IMR-90 (cell line): ENCODE results near the gene VPS4B. TPM values are rescaled to one million over a fixed set of nuclear protein-coding genes. Genes with fewer than 3 reads are reported as not detected.

ENCODE experiments used
- ATAC-seq: fragments of 200-7000 bp; cut with Tn5 transposase; 2 replicates; pipeline ENCODE4 v1.9.1; 2020; ENCODE audit warnings: low read depth, mild to moderate bottlenecking, moderate library complexity
- BruUV-seq: library from RNA; stranded (reverse); fragments of 400-500 nt; replicated peaks from 2 replicates; lab custom pipeline; 2021; lab: Mats Ljungman, UMichigan
- CTCF ChIA-PET: fragments of 300-600 bp; formaldehyde crosslinking; extraction: SDS; loops from one replicate; lab custom pipeline; 2021; ENCODE audit warnings: antibody characterized with exemption; lab: Yijun Ruan, JAX
- POLR2A ChIA-PET: fragments of 300-600 bp; sonication (Branson Sonifier 250); formaldehyde crosslinking; loops from one replicate; lab custom pipeline; 2022; ENCODE audit warnings: antibody characterized with exemption; ENCODE audit not compliant: unreplicated experiment; lab: Charles Lee
- DNase-seq: peaks from one replicate; pipeline ENCODE4 v3.0.0; 2013
- H2AFZ ChIP-seq: replicated peaks from 2 replicates; pipeline ENCODE3; 2013; ENCODE audit warnings: low read length, mild to moderate bottlenecking; ENCODE audit not compliant: poor library complexity
- H2AK5ac ChIP-seq: 2 replicates; pipeline ENCODE4 v1.6.1; 2013; ENCODE audit warnings: low read depth, low read length, inconsistent platforms
- H2AK9ac ChIP-seq: replicated peaks from 2 replicates; pipeline ENCODE3; 2013; ENCODE audit warnings: mild to moderate bottlenecking, low read depth, low read length, moderate library complexity; ENCODE audit not compliant: poor library complexity
- H2BK120ac ChIP-seq: 2 replicates; pipeline ENCODE4 v1.6.1; 2013; ENCODE audit warnings: low read depth, low read length, inconsistent platforms
- H2BK15ac ChIP-seq: 3 replicates; pipeline ENCODE4 v1.6.1; 2013; ENCODE audit warnings: low read depth, low read length, inconsistent platforms
- H2BK20ac ChIP-seq: 2 replicates; pipeline ENCODE4 v1.6.1; 2013; ENCODE audit warnings: low read depth, mild to moderate bottlenecking, inconsistent platforms, low read length, moderate library complexity
- H2BK5ac ChIP-seq: 2 replicates; pipeline ENCODE4 v1.6.1; 2013; ENCODE audit warnings: mild to moderate bottlenecking, low read depth, low read length, inconsistent platforms; ENCODE audit not compliant: poor library complexity, severe bottlenecking
- H3K14ac ChIP-seq: replicated peaks from 2 replicates; pipeline ENCODE4 v1.6.1; 2013; ENCODE audit warnings: low read depth, low read length, inconsistent platforms
- H3K18ac ChIP-seq: 2 replicates; pipeline ENCODE4 v1.6.1; 2013; ENCODE audit warnings: low read depth, low read length, control low read depth
- H3K23ac ChIP-seq: 2 replicates; pipeline ENCODE4 v1.6.1; 2013; ENCODE audit warnings: low read depth, low read length, inconsistent platforms
- H3K27ac ChIP-seq: 2 replicates; pipeline ENCODE4 v1.5.1; 2013; ENCODE audit warnings: mild to moderate bottlenecking, control low read depth, low read length; ENCODE audit not compliant: insufficient read depth
- H3K27me3 ChIP-seq: 2 replicates; pipeline ENCODE4 v1.6.1; 2013; ENCODE audit warnings: low read length; ENCODE audit not compliant: control insufficient read depth, insufficient read depth
- H3K36me3 ChIP-seq: 2 replicates; pipeline ENCODE4 v1.6.1; 2013; ENCODE audit warnings: low read length, mixed read lengths; ENCODE audit not compliant: control insufficient read depth, insufficient read depth
- H3K4ac ChIP-seq: 2 replicates; pipeline ENCODE4 v1.6.1; 2013; ENCODE audit warnings: low read depth, low read length, inconsistent platforms
- H3K4me1 ChIP-seq: 2 replicates; pipeline ENCODE4 v1.6.1; 2013; ENCODE audit warnings: low read length, mixed read lengths; ENCODE audit not compliant: control insufficient read depth, insufficient read depth
- H3K4me2 ChIP-seq: 2 replicates; pipeline ENCODE4 v1.6.1; 2013; ENCODE audit warnings: low read depth, mild to moderate bottlenecking, control low read depth, low read length, moderate library complexity
- H3K4me3 ChIP-seq: 2 replicates; pipeline ENCODE4 v1.5.1; 2013; ENCODE audit warnings: low read depth, mild to moderate bottlenecking, control low read depth, low read length, moderate library complexity; ENCODE audit not compliant: insufficient read depth
- H3K56ac ChIP-seq: 2 replicates; pipeline ENCODE4 v1.6.1; 2013; ENCODE audit warnings: low read length, inconsistent platforms; ENCODE audit not compliant: insufficient read depth; ENCODE audit errors: extremely low read depth
- H3K79me1 ChIP-seq, 2 experiments: 2 replicates each; pipeline ENCODE4 v1.6.1; 2013; ENCODE audit warnings: low read length in 2 of 2, inconsistent platforms in 1 of 2, low read depth in 1 of 2
- H3K9ac ChIP-seq: 2 replicates; pipeline ENCODE4 v1.6.1; 2013; ENCODE audit warnings: low read depth, low read length, control low read depth
- H3K9me1 ChIP-seq: 2 replicates; pipeline ENCODE4 v1.6.1; 2013; ENCODE audit warnings: low read length, inconsistent platforms; ENCODE audit not compliant: insufficient read depth
- H3K9me3 ChIP-seq: 2 replicates; pipeline ENCODE4 v1.6.1; 2013; ENCODE audit warnings: low read length; ENCODE audit not compliant: control insufficient read depth, insufficient read depth
- H4K20me1 ChIP-seq: 2 replicates; pipeline ENCODE4 v1.6.1; 2013; ENCODE audit warnings: low read length, inconsistent platforms; ENCODE audit not compliant: insufficient read depth
- H4K5ac ChIP-seq: 2 replicates; pipeline ENCODE4 v1.6.1; 2013; ENCODE audit warnings: mild to moderate bottlenecking, low read depth, low read length, control low read depth
- H4K8ac ChIP-seq, 2 experiments: 2 replicates each; pipeline ENCODE4 v1.6.1; 2013; ENCODE audit warnings: low read depth in 2 of 2, low read length in 2 of 2, control low read depth in 1 of 2, inconsistent platforms in 1 of 2
- H4K91ac ChIP-seq: 2 replicates; pipeline ENCODE4 v1.6.1; 2013; ENCODE audit warnings: low read depth, low read length, inconsistent platforms; ENCODE audit not compliant: insufficient read depth
- BHLHE40 ChIP-seq: fragments of 150-350 bp; IDR thresholded peaks from 2 replicates; pipeline ENCODE4 v1.6.1; 2016; ENCODE audit warnings: mild to moderate bottlenecking, low read depth, low read length
- CEBPB ChIP-seq: IDR thresholded peaks from 2 replicates; pipeline ENCODE4 v1.6.1; 2012; ENCODE audit warnings: low read depth, low read length, improper control_type of control experiment
- CHD1 ChIP-seq: IDR thresholded peaks from 2 replicates; pipeline ENCODE4 v1.6.1; 2012; ENCODE audit warnings: low read depth, low read length, improper control_type of control experiment
- MAFK ChIP-seq: IDR thresholded peaks from 2 replicates; pipeline ENCODE4 v1.6.1; 2012; ENCODE audit warnings: low read depth, low read length, improper control_type of control experiment
- MAZ ChIP-seq: IDR thresholded peaks from 2 replicates; pipeline ENCODE4 v1.6.1; 2012; ENCODE audit warnings: low read depth, mild to moderate bottlenecking, low read length, improper control_type of control experiment, moderate library complexity, borderline replicate concordance
- MXI1 ChIP-seq: IDR thresholded peaks from 2 replicates; pipeline ENCODE4 v1.6.1; 2012; ENCODE audit warnings: low read depth, mild to moderate bottlenecking, low read length, moderate library complexity, borderline replicate concordance
- NFE2L2 ChIP-seq: fragments of 150-350 bp; IDR thresholded peaks from 2 replicates; pipeline ENCODE4 v1.6.1; 2016; ENCODE audit warnings: low read depth, mild to moderate bottlenecking, low read length
- POLR2A ChIP-seq: IDR thresholded peaks from 2 replicates; pipeline ENCODE4 v1.6.1; 2012; ENCODE audit warnings: mild to moderate bottlenecking, low read depth, low read length
- RCOR1 ChIP-seq: IDR thresholded peaks from 2 replicates; pipeline ENCODE4 v1.6.1; 2012; ENCODE audit warnings: mild to moderate bottlenecking, low read length, improper control_type of control experiment; ENCODE audit not compliant: insufficient replicate concordance
- RFX5 ChIP-seq: IDR thresholded peaks from 2 replicates; pipeline ENCODE4 v1.8.0; 2012; ENCODE audit warnings: low read depth, mild to moderate bottlenecking, low read length, moderate library complexity
- SMC3 ChIP-seq: fragments of 150-350 bp; IDR thresholded peaks from 2 replicates; pipeline ENCODE4 v1.6.1; 2016; ENCODE audit warnings: low read depth, mild to moderate bottlenecking, antibody characterized with exemption, low read length, moderate library complexity
- WGBS, 2 experiments: methylation state at CpG; one replicate each; pipeline versions ENCODE4 v1.1.5 to v1.1.7; 2013; ENCODE audit warnings: missing lambda C conversion rate in 2 of 2; ENCODE audit not compliant: insufficient read length in 1 of 2; ENCODE audit errors: extremely low coverage in 2 of 2; 5-methylcytosine and 5-hydroxymethylcytosine counted together
- dilution Hi-C: fragments of 300-500 bp; cut with HindIII; formaldehyde crosslinking; loops from one replicate; pipeline ENCODE4 v1.14.3; 2018; ENCODE audit warnings: low sequenced_read_pairs; ENCODE audit not compliant: unreplicated experiment
- in situ Hi-C: fragments of 300-500 bp; cut with MboI; formaldehyde crosslinking; loops from 3 replicates; pipeline ENCODE4 v1.14.3; 2019; ENCODE audit warnings: low sequenced_read_pairs, inconsistent platforms, mixed read lengths
- intact Hi-C: fragments of 100-400 bp; cut with micrococcal nuclease; formaldehyde crosslinking; loops from 2 replicates; pipeline ENCODE4 v1.10.0; 2022
- polyA plus RNA-seq, 3 experiments: library from polyadenylated mRNA; depleted of rRNA; stranded (reverse); fragments of >200 nt; gene quantifications; 2 replicates each; pipeline ENCODE4 v1.2.3, GENCODE V29; 2012; ENCODE audit warnings: low replicate concordance in 1 of 3
- total RNA-seq: library from RNA; depleted of rRNA; stranded (reverse); fragments of >200 nt; gene quantifications from 2 replicates; pipeline ENCODE4 v1.2.3, GENCODE V29; 2012
- TF ChIP-seq, protein P1 (sequence below): fragments of 150-350 bp; IDR thresholded peaks from 2 replicates; pipeline ENCODE4 v1.6.1; 2016; ENCODE audit warnings: low read depth, mild to moderate bottlenecking, low read length, moderate library complexity, borderline replicate concordance
- TF ChIP-seq, protein P2 (sequence below): fragments of 150-350 bp; IDR thresholded peaks from 2 replicates; pipeline ENCODE4 v1.6.1; 2017; ENCODE audit warnings: mild to moderate bottlenecking, antibody characterized with exemption, low read length, low read depth

Gene VPS4B
- total and polyA plus RNA-seq, 2 of the 4 experiments (the other 2 are of a cell fraction): 16.2 to 31.5 TPM

DNA sequence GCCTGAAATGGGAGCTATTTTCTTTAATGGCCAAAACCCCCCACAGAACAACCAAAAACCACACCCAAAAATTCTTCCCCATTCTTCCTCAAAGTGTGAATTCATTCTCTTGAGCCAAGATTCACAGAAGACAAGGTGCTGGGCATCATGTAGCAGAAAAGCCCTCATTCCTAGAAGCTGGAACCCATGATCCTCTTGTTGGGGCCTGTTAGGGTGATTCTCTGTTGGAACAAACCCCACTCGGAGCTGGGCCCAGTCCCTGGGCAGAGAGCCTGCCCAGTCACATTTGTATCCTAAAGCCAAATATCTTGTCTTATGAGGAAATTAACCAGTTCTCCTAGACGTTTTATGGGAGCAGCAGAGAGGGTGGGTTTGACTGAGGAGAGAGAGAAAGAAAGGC is 22.8 kb upstream of the VPS4B start:
- H3K56ac ChIP-seq: no peak overlapping the region
- 0 out of 2 replicates have a peak, but pooled peaks cover 2% of the 10 kb centered on the region for H3K27me3 ChIP-seq
- dilution Hi-C loops: no loop called here
- CTCF ChIA-PET: interaction anchor here (1.0 to 1.2 kb wide), 3 partner anchors 8 to 73 kb away, joined by 3 to 4 read pairs (median 4); no protein-coding TSS in a partner anchor
- ATAC-seq (no peak), DNase-seq (no peak)
- H4K5ac ChIP-seq: no peak overlapping the region
- no peak overlapping the region for H2AK5ac ChIP-seq
- no peak overlapping the region for H2BK5ac ChIP-seq
- no peaks in the 10 kb centered on the region; the same call in 1 of the 2 replicates for H3K36me3 ChIP-seq
- no peak overlapping the region for H2BK20ac ChIP-seq
- no peak overlapping the region for H3K4ac ChIP-seq
- intact Hi-C loops: no loop called here
- no peaks in the 10 kb centered on the region for H3K9me3 ChIP-seq
- no peak overlapping the region for H3K9ac ChIP-seq
- no peak overlapping the region for H3K18ac ChIP-seq
- no peak overlapping the region for H2AK9ac ChIP-seq
- no CpG with 5 or more reads among the region's 2 CpGs for WGBS, 2 experiments
- no peak overlapping the region for H3K4me2 ChIP-seq
- in situ Hi-C loops: no loop called here
- no peak for TF ChIP-seq CEBPB
- TF ChIP-seq RCOR1: no peak
- no peak for TF ChIP-seq SMC3
- TF ChIP-seq MXI1: no peak
- TF ChIP-seq, protein P1, sequence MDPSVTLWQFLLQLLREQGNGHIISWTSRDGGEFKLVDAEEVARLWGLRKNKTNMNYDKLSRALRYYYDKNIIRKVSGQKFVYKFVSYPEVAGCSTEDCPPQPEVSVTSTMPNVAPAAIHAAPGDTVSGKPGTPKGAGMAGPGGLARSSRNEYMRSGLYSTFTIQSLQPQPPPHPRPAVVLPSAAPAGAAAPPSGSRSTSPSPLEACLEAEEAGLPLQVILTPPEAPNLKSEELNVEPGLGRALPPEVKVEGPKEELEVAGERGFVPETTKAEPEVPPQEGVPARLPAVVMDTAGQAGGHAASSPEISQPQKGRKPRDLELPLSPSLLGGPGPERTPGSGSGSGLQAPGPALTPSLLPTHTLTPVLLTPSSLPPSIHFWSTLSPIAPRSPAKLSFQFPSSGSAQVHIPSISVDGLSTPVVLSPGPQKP: no peak
- TF ChIP-seq POLR2A: no peak
- no peak for TF ChIP-seq MAFK
- TF ChIP-seq, protein P2, sequence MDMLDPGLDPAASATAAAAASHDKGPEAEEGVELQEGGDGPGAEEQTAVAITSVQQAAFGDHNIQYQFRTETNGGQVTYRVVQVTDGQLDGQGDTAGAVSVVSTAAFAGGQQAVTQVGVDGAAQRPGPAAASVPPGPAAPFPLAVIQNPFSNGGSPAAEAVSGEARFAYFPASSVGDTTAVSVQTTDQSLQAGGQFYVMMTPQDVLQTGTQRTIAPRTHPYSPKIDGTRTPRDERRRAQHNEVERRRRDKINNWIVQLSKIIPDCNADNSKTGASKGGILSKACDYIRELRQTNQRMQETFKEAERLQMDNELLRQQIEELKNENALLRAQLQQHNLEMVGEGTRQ: no peak
- no peak for TF ChIP-seq CHD1
- TF ChIP-seq MAZ: no peak
- TF ChIP-seq BHLHE40: no peak
- no peak for TF ChIP-seq NFE2L2
- no peak for TF ChIP-seq RFX5
- H3K27ac ChIP-seq: no peak overlapping the region
- BruUV-seq: no TSS peak
- no peaks in the 10 kb centered on the region for H4K20me1 ChIP-seq
- H3K23ac ChIP-seq: no peak overlapping the region
- H2AFZ ChIP-seq: peak overlapping the region; percentile 21
- H4K8ac ChIP-seq: no peak overlapping the region
- no peak overlapping the region for H3K14ac ChIP-seq
- H3K9me1 ChIP-seq: no peaks in the 10 kb centered on the region
- POLR2A ChIA-PET: interaction anchor here (0.7 kb wide), 1 partner anchor 525 kb away, joined by 4 read pairs; no protein-coding TSS in a partner anchor
- no peaks in the 10 kb centered on the region for H3K79me1 ChIP-seq
- no peaks in the 10 kb centered on the region for H3K4me1 ChIP-seq
- no peak overlapping the region for H3K4me3 ChIP-seq
- no peak overlapping the region for H2BK15ac ChIP-seq
- no peak overlapping the region for H2BK120ac ChIP-seq
- H4K91ac ChIP-seq: no peak overlapping the region
